Panc1 (cell line): ENCODE results near the gene TIPRL.

Source experiments
- CTCF ChIP-seq: fragments of 450-650 bp; IDR thresholded peaks from 2 replicates; pipeline ENCODE4 v1.5.1; 2017; ENCODE audit warnings: mild to moderate bottlenecking
- POLR2AphosphoS5 ChIP-seq: IDR thresholded peaks from 2 replicates; pipeline ENCODE4 v1.6.1; 2012; ENCODE audit warnings: mild to moderate bottlenecking, low read depth, low read length, moderate library complexity
- REST ChIP-seq, 2 experiments: IDR thresholded peaks; 2 replicates each; pipeline ENCODE4 v1.6.1; 2011 to 2012; ENCODE audit warnings: low read depth in 2 of 2, control low read depth in 1 of 2, low read length in 1 of 2, mild to moderate bottlenecking in 1 of 2, moderate library complexity in 1 of 2; ENCODE audit not compliant: insufficient read depth in 1 of 2
- SIN3A ChIP-seq: IDR thresholded peaks from 2 replicates; pipeline ENCODE4 v1.6.1; 2012; ENCODE audit warnings: low read depth, mild to moderate bottlenecking, low read length, moderate library complexity, borderline replicate concordance; ENCODE audit not compliant: insufficient read depth
- TCF7L2 ChIP-seq: IDR thresholded peaks from 2 replicates; pipeline ENCODE4 v1.6.1; 2011; ENCODE audit warnings: mild to moderate bottlenecking, low read depth, low read length, inconsistent platforms

GRCh38 chr1:168172250-168172915 lies 6.4 kb upstream of the TIPRL start:
- TF ChIP-seq CTCF (no peak), POLR2AphosphoS5 (no peak), REST (IDR thresholded peaks at IDR 0.05; ENCODE audit: insufficient read depth in 1 of 2, low read depth in 2 of 2, low read length in 1 of 2) (no peak), SIN3A (no peak), TCF7L2 (no peak)
